NK-92 (cell line): ENCODE data around the gene ZNF780A.
"Not testable (repeated sequence)": the region's sequence is repeated elsewhere in the genome, so short reads cannot be mapped to it uniquely, and the experiment has no call there.

Experiments
- DNase-seq: peaks from one replicate; lab custom pipeline; 2025; ENCODE audit not compliant: unreplicated experiment; lab: John Stamatoyannopoulos, UW

Gene ZNF780A

GRCh38 chr19:40090241-40091204 is at the start of gene ZNF780A:
ZNF780A (minus strand) TSS chr19:40090943; CDS start chr19:40084753, 6,190 bp downstream.
- DNase-seq = no peak

- DNase-seq = no peak
Observed at GRCh38 chr19:40139533-40140287, 49.0 kb upstream of the ZNF780A start.

GRCh38 chr19:40136818-40137217 is 46.1 kb upstream of the ZNF780A start:
- no peak for DNase-seq

GRCh38 chr19:40134866-40135265 is 44.1 kb upstream of the ZNF780A start:
- DNase-seq = no peak

- no peak for DNase-seq
Observed at GRCh38 chr19:40133491-40133890, 42.7 kb upstream of the ZNF780A start.

GRCh38 chr19:40130013-40130412 is 39.3 kb upstream of the ZNF780A start:
- no peak for DNase-seq

GRCh38 chr19:40129425-40129824 is 38.7 kb upstream of the ZNF780A start:
- no peak for DNase-seq

- DNase-seq = no peak
Observed at GRCh38 chr19:40128991-40129390, 38.2 kb upstream of the ZNF780A start.

GRCh38 chr19:40119380-40119779 is 28.6 kb upstream of the ZNF780A start:
- DNase-seq = no peak

- DNase-seq = not testable (repeated sequence)
Observed at GRCh38 chr19:40118638-40119037, 27.9 kb upstream of the ZNF780A start.

- DNase-seq = no peak
Observed at GRCh38 chr19:40116075-40116474, 25.3 kb upstream of the ZNF780A start.

- not testable (repeated sequence) for DNase-seq
Observed at GRCh38 chr19:40114119-40114518, 23.4 kb upstream of the ZNF780A start.

GRCh38 chr19:40112271-40112670 is 21.5 kb upstream of the ZNF780A start:
- not testable (repeated sequence) for DNase-seq

GRCh38 chr19:40110570-40110969 is 19.8 kb upstream of the ZNF780A start:
- DNase-seq = no peak

GRCh38 chr19:40104754-40105153 is 14.0 kb upstream of the ZNF780A start:
- no peak for DNase-seq

GRCh38 chr19:40103600-40103999 is 12.9 kb upstream of the ZNF780A start:
- DNase-seq = no peak

- no peak for DNase-seq
Observed at GRCh38 chr19:40101813-40102212, 11.1 kb upstream of the ZNF780A start.

- DNase-seq = no peak
Observed at GRCh38 chr19:40093416-40093815, 2.7 kb upstream of the ZNF780A start.

- DNase-seq = no peak
Observed at GRCh38 chr19:40091205-40092129, 724 bp upstream of the ZNF780A start.

GRCh38 chr19:40089462-40089861 is 1.3 kb downstream of the ZNF780A start:
- no peak for DNase-seq
